Breast epithelium (tissue), 3 donors: ENCODE measurements around the gene HOXA6.

ENCODE experiments used
- CTCF ChIP-seq, 3 donors: fragments of 450-650 bp; IDR thresholded peaks; one replicate each; pipeline ENCODE4 v1.5.1; 2016 to 2017; ENCODE audit warnings: antibody characterized with exemption in 3 of 3, mild to moderate bottlenecking in 3 of 3, moderate library complexity in 3 of 3
- POLR2A ChIP-seq: fragments of 450-650 bp; IDR thresholded peaks from one replicate; pipeline ENCODE4 v1.6.1; 2016; ENCODE audit warnings: antibody characterized with exemption, mild to moderate bottlenecking, moderate library complexity
- POLR2AphosphoS5 ChIP-seq, 3 donors: sonication (generic); formaldehyde crosslinking; IDR thresholded peaks; one replicate each; pipeline ENCODE4 v1.6.1; 2017; ENCODE audit warnings: antibody characterized with exemption in 3 of 3

GRCh38 chr7:27153526-27153925 lies 6.0 kb upstream of the HOXA6 start:
- no peak for TF ChIP-seq POLR2A
- TF ChIP-seq POLR2AphosphoS5 (IDR thresholded peaks at IDR 0.05) = no peak
- TF ChIP-seq CTCF (IDR thresholded peaks at IDR 0.05) = no peak
